K562 (cell line): Measurements from ENCODE around the gene NCBP2. TPM values are rescaled to one million over a fixed set of nuclear protein-coding genes. Genes with fewer than 3 reads are reported as not detected.
A peak's percentile ranks its signal among the peaks of the same experiment; 100 is the strongest.

Experiments used
- HNRNPLL ChIP-seq: fragments of 200-400 bp; formaldehyde crosslinking; IDR thresholded peaks from 2 replicates; pipeline ENCODE4 v1.6.1; 2017; ENCODE audit warnings: low read length, low read depth, mild to moderate bottlenecking; ENCODE audit not compliant: poor library complexity, severe bottlenecking
- PHF20 ChIP-seq: fragments of 450-650 bp; IDR thresholded peaks from 2 replicates; pipeline ENCODE4 v1.6.1; 2018; ENCODE audit not compliant: partially characterized antibody
- RBBP5 ChIP-seq: fragments of 200-600 bp; sonication (generic); IDR thresholded peaks from 2 replicates; pipeline ENCODE4 v1.6.1; 2012; ENCODE audit warnings: borderline replicate concordance, mild to moderate bottlenecking, low read length, control low read depth, inconsistent platforms; ENCODE audit not compliant: insufficient read depth, poor library complexity, severe bottlenecking
- TBL1XR1 ChIP-seq, 2 experiments: IDR thresholded peaks; 2 replicates each; pipeline ENCODE4 v1.6.1; 2012; ENCODE audit warnings: improper control_type of control experiment in 2 of 2, low read length in 2 of 2, mild to moderate bottlenecking in 1 of 2
- ZBTB1 ChIP-seq: sonication (generic); formaldehyde crosslinking; IDR thresholded peaks from 2 replicates; pipeline ENCODE4 v1.8.1; 2023; ENCODE audit warnings: missing genetic modification reagents, low read depth, mild to moderate bottlenecking, borderline replicate concordance
- ZNF124 ChIP-seq: sonication (generic); formaldehyde crosslinking; IDR thresholded peaks from 2 replicates; pipeline ENCODE4 v1.8.1; 2022; ENCODE audit warnings: missing genetic modification reagents
- ZNF140 ChIP-seq: fragments of 250-450 bp; sonication (Bioruptor Pico); IDR thresholded peaks from 2 replicates; pipeline ENCODE4 v1.8.0; 2021; ENCODE audit warnings: moderate library complexity, mild to moderate bottlenecking, inconsistent platforms
- ZNF584 ChIP-seq: fragments of 200-800 bp; sonication (Bioruptor generic); IDR thresholded peaks from 2 replicates; pipeline ENCODE4 v1.6.1; 2016; ENCODE audit warnings: low read depth, mild to moderate bottlenecking, missing genetic modification characterization, missing compliant biosample characterization
- polyA plus RNA-seq, 8 experiments: library from polyadenylated mRNA; depleted of rRNA in 4 of 8; stranded (reverse) in 5 of 8; unstranded in 3 of 8; fragments of >200 nt; fragmentation: Nextera tagmentation in 2 of 8; fragmentation: Illumina TruSeq in 1 of 8; extraction: Ambion mirVana in 2 of 8; extraction: Trizol in 1 of 8; gene quantifications; 2 replicates each; pipeline versions ENCODE4 v1.2.1 to v1.2.3, GENCODE V29; 2011 to 2014; ENCODE audit warnings: inconsistent platforms in 1 of 8, missing spikeins in 1 of 8
- total RNA-seq, 7 experiments: library from RNA; depleted of rRNA in 6 of 7; stranded (reverse); fragments of >200 nt in 6 of 7; fragmentation: Illumina TruSeq in 2 of 7; extraction: Trizol in 2 of 7; gene quantifications; 2 replicates each; pipeline versions ENCODE4 v1.2.1 to v1.2.3, GENCODE V29; 2011 to 2021; ENCODE audit warnings: low replicate concordance in 1 of 7
- TF ChIP-seq, protein P1 (sequence below): fragments of 250-450 bp; sonication (Bioruptor Pico); IDR thresholded peaks from 2 replicates; pipeline ENCODE4 v1.8.0; 2021; ENCODE audit warnings: borderline replicate concordance, mild to moderate bottlenecking, moderate library complexity; ENCODE audit not compliant: poor library complexity, severe bottlenecking
- TF ChIP-seq, protein P2 (sequence below), 2 experiments: fragments of 250-450 bp in 1 of 2; fragments of 450-650 bp in 1 of 2; sonication (Bioruptor Pico) in 1 of 2; IDR thresholded peaks; 2 replicates each; pipeline versions ENCODE4 v1.6.1 to v1.8.0; 2016 to 2021; ENCODE audit warnings: mild to moderate bottlenecking in 2 of 2, moderate library complexity in 2 of 2, missing compliant biosample characterization in 1 of 2, missing genetic modification characterization in 1 of 2
- TF ChIP-seq, protein P3 (sequence below): fragments of 450-650 bp; IDR thresholded peaks from 2 replicates; pipeline ENCODE4 v1.6.1; 2016; ENCODE audit warnings: missing biosample characterization, missing genetic modification characterization
- TF ChIP-seq, protein P4 (sequence below): sonication (generic); formaldehyde crosslinking; IDR thresholded peaks from 2 replicates; pipeline ENCODE4 v1.8.1; 2023; ENCODE audit warnings: missing genetic modification reagents, mild to moderate bottlenecking, borderline replicate concordance

NCBP2 gene
- total and polyA plus RNA-seq, 9 of the 15 experiments (the other 6 are each of a cell fraction or from before 2014, with no cell fraction given) = 56.4 to 102 (median 82.3) TPM

DNA sequence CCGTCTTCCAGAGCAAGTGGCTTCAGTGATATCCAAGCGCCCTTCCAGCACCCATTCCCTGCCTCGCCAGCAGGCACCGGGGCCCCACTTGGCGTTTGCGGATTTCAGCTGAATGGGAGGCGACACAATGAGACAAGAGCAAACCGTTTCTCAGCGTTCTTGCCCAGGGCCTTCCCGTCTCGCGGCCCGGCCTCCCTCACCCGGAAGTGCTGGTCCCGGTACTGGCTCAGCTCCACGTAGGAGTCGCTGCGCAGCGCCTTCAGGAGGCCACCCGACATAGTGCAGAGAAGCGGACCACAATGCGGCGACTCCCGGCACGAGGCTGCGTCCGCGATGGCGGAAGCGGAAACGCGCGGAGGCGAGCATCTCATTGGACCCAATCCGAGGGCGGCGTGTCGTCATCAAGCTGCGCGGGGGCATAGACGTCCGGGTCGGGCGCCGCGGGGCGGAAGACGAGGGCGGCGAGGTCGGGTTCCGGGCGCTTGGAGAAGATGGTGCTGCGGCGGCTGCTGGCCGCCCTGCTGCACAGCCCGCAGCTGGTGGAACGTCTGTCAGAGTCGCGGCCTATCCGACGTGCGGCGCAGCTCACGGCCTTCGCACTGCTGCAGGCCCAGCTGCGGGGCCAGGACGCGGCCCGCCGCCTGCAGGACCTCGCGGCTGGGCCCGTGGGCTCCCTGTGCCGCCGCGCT, at the start of gene NCBP2 (continued):
- TF ChIP-seq, protein P1, sequence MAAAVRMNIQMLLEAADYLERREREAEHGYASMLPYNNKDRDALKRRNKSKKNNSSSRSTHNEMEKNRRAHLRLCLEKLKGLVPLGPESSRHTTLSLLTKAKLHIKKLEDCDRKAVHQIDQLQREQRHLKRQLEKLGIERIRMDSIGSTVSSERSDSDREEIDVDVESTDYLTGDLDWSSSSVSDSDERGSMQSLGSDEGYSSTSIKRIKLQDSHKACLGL = peak; percentile 58
- TF ChIP-seq, protein P2, sequence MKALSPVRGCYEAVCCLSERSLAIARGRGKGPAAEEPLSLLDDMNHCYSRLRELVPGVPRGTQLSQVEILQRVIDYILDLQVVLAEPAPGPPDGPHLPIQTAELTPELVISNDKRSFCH (CRISPR knock-in tag; IDR thresholded peaks at IDR 0.05) = no peak
- TF ChIP-seq, protein P2 (tag; IDR thresholded peaks at IDR 0.05) = no peak
- TF ChIP-seq PHF20 (peak; percentile 96), HNRNPLL (peak; percentile 77), ZBTB1 (CRISPR knock-in tag) (peak; percentile 56; the same call in 1 of the 2 replicates), ZNF124 (CRISPR knock-in tag) (peak; percentile 79), ZNF584 (CRISPR knock-in tag) (no peak), TBL1XR1 (IDR thresholded peaks at IDR 0.05; ENCODE audit: low read length in 2 of 2) (peak in 1 of 2 experiments; percentile 88; a peak in 2 of 4 replicates), ZNF140 (no peak), RBBP5 (peak; percentile 95)
- TF ChIP-seq, protein P3, sequence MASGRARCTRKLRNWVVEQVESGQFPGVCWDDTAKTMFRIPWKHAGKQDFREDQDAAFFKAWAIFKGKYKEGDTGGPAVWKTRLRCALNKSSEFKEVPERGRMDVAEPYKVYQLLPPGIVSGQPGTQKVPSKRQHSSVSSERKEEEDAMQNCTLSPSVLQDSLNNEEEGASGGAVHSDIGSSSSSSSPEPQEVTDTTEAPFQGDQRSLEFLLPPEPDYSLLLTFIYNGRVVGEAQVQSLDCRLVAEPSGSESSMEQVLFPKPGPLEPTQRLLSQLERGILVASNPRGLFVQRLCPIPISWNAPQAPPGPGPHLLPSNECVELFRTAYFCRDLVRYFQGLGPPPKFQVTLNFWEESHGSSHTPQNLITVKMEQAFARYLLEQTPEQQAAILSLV (tag) = no peak
- TF ChIP-seq, protein P4, sequence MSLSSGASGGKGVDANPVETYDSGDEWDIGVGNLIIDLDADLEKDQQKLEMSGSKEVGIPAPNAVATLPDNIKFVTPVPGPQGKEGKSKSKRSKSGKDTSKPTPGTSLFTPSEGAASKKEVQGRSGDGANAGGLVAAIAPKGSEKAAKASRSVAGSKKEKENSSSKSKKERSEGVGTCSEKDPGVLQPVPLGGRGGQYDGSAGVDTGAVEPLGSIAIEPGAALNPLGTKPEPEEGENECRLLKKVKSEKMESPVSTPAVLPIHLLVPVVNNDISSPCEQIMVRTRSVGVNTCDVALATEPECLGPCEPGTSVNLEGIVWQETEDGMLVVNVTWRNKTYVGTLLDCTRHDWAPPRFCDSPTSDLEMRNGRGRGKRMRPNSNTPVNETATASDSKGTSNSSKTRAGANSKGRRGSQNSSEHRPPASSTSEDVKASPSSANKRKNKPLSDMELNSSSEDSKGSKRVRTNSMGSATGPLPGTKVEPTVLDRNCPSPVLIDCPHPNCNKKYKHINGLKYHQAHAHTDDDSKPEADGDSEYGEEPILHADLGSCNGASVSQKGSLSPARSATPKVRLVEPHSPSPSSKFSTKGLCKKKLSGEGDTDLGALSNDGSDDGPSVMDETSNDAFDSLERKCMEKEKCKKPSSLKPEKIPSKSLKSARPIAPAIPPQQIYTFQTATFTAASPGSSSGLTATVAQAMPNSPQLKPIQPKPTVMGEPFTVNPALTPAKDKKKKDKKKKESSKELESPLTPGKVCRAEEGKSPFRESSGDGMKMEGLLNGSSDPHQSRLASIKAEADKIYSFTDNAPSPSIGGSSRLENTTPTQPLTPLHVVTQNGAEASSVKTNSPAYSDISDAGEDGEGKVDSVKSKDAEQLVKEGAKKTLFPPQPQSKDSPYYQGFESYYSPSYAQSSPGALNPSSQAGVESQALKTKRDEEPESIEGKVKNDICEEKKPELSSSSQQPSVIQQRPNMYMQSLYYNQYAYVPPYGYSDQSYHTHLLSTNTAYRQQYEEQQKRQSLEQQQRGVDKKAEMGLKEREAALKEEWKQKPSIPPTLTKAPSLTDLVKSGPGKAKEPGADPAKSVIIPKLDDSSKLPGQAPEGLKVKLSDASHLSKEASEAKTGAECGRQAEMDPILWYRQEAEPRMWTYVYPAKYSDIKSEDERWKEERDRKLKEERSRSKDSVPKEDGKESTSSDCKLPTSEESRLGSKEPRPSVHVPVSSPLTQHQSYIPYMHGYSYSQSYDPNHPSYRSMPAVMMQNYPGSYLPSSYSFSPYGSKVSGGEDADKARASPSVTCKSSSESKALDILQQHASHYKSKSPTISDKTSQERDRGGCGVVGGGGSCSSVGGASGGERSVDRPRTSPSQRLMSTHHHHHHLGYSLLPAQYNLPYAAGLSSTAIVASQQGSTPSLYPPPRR (CRISPR knock-in tag) = peak; percentile 96; the same call in 1 of the 2 replicates
